GM18511 (cell line): ENCODE measurements around the gene GREM2.

Source experiments
- ATAC-seq: cut with Tn5 transposase; IDR thresholded peaks from one replicate; pipeline ENCODE4 v1.9.1; 2021; ENCODE audit warnings: mild to moderate bottlenecking, moderate library complexity; ENCODE audit not compliant: unreplicated experiment

GREM2 gene

GRCh38 chr1:240503036-240503435, 108.9 kb downstream of the GREM2 start:
- ATAC-seq, result no peak

DNA sequence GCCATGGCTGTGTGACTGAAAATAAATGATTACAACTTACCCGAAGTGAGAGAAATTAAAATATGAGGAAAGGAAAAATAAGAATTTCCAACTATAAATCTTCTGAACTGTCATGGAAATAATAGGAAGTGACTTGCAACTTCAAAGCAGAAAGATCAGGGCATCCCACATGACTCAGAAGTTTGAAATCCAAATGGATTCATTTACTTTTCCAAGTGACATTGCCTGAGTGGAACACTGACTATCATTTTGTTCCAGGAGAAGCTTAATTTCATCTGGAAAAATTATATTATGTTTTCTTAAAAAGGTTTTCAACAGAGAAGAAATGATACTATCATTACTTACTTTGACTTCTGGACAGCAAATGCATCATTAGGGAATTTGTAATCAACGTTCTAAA, 110.8 kb downstream of the GREM2 start:
- no peak for ATAC-seq

GRCh38 chr1:240500647-240501046, 111.3 kb downstream of the GREM2 start:
- no peak for ATAC-seq

DNA sequence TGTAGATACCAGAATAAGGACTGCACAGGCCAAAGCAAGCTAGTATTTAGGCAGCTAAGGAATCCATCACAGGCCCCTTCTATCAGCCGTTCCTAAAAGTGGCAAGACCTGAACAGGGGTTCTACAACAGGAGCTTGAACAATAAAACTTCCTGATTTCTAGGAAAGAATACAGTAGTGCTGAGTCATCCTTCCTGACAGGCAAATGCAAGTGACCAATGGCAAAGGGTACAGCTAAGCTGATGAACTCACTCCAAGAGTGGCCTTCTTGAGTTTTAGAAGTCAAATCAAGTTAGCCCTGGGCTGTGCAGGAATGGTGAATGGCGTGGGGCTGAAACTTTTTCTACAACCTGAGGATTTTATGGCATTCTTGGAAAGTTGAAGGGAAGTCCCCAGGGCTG, 112.9 kb downstream of the GREM2 start:
- no peak for ATAC-seq

- ATAC-seq, result no peak
Measured at GRCh38 chr1:240498335-240498734, 113.6 kb downstream of the GREM2 start.

GRCh38 chr1:240497908-240498307, 114.0 kb downstream of the GREM2 start:
- no peak for ATAC-seq

DNA sequence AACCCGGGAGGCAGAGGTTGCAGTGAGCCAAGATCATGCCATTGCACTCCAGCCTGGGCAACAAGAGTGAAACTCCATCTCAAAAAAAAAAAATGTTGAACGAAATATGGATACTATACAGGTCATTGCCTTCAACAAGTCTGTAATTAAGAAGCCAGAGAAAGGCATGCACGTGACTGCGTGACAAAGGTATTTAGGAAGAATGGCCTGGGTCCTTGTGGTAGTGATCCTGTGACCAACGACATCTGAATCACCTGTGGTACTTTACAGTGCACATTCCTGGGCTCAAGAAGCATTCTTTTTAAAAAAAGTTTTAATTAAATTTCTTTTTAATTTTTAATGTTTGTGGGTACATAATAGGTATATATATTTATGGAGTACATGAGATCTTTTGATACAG, 115.0 kb downstream of the GREM2 start:
- ATAC-seq, result no peak

- ATAC-seq, result no peak
Measured at GRCh38 chr1:240496356-240496755, 115.6 kb downstream of the GREM2 start.

GRCh38 chr1:240495601-240496000, 116.4 kb downstream of the GREM2 start:
- ATAC-seq, result no peak

DNA sequence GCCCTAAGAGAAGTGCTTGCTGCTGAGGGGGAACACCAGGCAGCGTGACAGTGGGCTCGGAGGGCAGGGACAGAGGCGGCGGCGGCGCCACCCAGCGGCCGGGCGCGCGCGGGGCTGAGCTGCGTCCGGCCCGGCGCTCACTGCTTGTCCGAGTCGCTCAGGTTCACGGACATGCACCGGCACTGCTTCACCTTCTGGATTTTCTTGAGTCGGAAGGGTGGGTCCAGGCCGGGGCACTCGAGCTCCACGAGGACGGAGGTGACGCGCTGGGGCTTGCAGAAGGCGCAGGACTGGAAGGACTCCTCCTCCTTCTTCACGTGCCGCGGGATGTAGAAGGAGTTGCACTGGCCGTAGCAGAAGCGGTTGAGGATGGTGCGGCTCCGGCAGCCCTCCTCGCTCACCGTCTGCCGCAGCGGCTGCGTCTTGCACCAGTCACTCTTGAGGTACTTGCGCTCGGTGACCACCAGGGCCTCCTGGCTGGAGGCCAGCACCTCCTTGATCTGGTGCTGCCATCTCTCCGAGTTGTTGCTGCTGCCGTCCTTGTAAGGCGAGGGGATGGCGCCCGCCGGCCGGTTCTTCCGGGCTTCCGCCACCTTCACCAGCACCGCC, 119.0 kb downstream of the GREM2 start:
- no peak for ATAC-seq

DNA sequence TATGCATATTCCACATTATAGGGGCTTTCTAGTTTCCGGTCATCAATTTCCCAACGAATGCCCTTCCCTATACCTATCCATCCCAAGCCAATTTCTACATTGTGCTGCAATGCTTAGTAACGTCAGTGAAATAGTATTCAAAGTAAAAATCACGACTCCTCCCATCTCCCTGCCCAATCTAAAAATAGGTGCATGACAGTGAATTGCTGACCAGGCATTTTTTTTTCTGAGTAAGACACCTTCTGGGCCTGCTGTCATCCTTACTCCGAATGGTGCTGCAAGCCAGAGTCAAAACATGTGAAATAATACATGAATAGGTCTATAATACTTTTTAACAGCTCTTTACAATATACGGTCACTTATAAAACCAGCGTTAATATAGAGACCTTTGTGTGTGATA, 120.2 kb downstream of the GREM2 start:
- ATAC-seq, result no peak

- no peak for ATAC-seq
Measured at GRCh38 chr1:240491156-240491555, 120.8 kb downstream of the GREM2 start.

DNA sequence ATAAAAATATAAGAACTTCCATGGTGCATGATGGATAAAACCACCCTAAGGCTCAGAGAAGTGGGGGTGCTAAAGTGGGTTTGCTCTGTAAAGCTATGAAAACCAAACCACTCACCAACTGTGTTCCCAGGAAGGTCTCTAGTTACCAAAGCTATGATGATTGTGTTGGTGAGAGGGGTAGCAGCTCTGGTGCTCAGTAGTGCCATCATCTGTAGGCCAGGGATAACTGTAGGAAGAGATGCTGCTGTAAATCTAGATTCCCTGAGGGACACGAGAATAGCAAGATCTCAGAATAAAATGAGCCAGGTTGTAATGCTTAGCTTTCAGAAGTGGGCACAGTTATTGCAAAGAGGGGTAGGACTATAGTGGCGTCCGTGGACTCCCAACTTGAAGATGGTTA, 124.5 kb downstream of the GREM2 start:
- ATAC-seq, result no peak

- no peak for ATAC-seq
Measured at GRCh38 chr1:240486611-240487010, 125.3 kb downstream of the GREM2 start.

DNA sequence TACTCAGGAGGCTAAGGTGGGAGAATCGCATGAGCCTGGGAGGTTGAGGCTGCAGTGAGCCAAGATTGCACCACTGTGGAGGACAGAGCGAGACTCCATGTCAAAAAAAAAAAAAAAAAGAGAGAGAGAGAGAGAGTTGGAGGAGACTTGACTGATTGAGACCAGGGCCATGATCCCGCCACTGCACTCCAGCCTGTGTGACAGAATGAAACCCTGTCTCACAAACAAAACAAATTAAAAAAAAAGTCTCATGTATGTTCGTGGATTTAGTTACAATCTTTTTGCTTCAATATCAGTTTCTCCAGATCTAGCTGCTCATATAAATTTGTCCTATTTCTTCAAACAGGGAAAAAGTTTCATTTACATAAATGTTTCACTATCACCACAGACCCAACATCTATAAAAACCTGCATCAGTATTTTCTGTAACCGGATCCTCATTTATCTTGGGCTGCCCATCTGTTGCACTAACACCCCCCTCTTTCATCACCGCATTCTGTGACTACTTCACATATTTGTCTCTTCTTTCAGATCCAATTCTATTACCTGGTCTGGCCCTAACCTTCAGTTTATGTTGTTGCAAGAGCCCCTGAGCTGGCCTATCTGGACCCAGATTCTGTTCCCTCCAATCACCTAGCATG, 127.0 kb downstream of the GREM2 start:
- no peak for ATAC-seq

- no peak for ATAC-seq
Measured at GRCh38 chr1:240478536-240478935, 133.4 kb downstream of the GREM2 start.

DNA sequence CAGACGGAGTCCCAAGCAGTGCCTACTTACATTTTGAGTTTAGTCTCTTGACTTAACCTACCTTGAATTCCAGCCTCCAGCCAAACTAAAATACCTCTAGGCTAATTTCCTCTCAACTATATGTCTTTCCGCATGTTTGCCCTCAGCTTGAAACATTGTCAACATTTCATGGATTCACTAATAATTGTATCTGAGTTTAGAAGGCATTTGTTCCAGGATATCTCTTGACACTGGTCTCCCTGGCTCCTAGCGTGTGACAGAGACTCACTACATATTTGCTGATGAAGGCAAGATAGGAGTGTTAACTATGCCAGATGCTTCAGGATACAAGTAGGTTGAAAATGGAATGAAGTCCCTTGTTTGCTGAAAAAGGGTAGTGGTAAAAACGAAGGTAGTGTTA, 136.1 kb downstream of the GREM2 start:
- ATAC-seq, result no peak

DNA sequence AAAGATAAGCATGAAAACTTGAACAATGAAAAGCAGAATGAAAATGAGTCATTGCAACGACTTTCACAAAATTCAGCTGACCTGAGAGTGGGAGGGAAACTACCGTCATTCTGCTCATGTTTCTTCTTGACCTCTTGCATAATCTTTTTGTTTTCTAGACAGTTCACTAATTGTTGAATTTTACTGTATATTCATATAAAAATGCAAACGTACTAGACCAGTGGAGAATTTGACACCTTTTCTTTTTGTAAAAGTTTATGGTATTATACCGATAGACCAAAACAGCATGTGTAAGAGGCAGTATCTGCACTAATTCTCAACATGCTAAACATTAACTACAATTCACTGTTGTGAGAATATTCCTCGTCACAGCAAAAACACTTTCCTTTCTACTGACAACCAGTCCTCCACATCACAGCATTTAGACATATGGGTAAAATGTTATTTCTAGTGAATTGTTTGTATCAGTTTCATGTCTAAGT, 137.8 kb downstream of the GREM2 start:
- ATAC-seq, result no peak

GRCh38 chr1:240468656-240469055, 143.3 kb downstream of the GREM2 start:
- no peak for ATAC-seq

DNA sequence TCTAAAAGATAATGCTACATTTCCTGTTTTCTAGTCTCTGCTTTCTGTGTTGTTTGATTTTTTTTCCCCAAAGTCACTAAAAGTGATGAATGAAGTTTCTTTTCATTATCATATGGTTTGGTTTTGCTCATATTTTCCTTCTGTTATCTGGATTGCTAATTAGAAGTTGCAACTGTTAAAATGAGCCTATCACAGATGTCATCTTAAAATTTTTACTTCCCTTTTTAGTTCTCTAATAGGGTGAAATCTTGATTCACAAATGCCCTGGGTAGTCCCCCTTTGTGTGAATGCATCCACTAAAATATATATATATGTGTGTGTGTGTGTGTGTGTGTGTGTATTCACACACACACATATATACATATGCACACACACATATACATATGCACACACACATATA, 144.1 kb downstream of the GREM2 start:
- ATAC-seq, result no peak

- ATAC-seq, result no peak
Measured at GRCh38 chr1:240466509-240466908, 145.4 kb downstream of the GREM2 start.

DNA sequence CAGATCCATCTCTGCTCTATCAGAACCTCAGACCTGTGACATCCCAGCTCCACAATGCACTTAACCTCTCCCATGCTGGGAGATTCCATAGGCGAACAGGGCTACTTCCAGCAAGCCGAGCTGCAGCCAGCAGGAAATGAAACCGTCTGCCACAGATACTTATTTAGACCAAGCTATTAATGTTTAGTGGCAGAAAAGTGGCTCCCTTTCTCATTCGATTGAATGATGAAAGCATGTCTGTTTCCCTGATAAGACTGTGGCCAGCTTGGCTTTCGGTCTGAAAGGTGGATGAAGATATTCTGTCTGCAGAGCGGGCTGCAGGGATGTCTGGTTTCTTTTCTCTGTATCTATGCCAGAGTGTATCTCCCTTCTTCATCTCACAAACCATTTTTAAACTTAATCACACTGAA, 146.4 kb downstream of the GREM2 start:
- ATAC-seq, result no peak

DNA sequence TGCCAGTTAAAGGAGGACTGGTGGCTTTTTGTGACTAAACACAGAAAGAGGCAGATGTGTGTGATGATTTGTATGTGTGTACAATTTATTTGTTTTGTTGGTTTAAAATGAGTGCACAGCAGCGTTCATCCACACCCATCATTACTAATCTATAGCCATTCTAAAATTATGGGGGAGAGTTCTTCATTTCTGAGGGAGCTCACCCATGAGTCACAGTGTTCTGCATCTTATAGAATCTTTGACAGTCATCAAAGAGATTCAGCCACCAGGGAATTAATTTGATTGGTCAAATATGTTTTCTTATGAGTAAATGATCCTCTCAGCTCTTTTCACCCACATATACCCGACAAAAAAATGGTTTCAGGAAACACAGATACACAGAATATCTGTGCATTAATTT, 147.9 kb downstream of the GREM2 start:
- no peak for ATAC-seq
